ENCODE results near the gene NCAM2.

The NCAM2 gene

GRCh38 chr21:21291883-21292569, 293.8 kb downstream of the NCAM2 start:
- no peaks in the 10 kb centered on the region for H3K9me3 ChIP-seq (ENCODE audit: insufficient read depth, low read depth, low read length)
- no peaks in the 10 kb centered on the region for H3K9me2 ChIP-seq (replicated peaks; ENCODE audit: low read depth, low read length)
- no peak overlapping the region for H2AFZ ChIP-seq (ENCODE audit: low read length)
- no peak overlapping the region for H3K4me3 ChIP-seq (ENCODE audit: low read length, poor library complexity, severe bottlenecking)
- H3K4me1 ChIP-seq (ENCODE audit: insufficient read depth, low read length, poor library complexity, severe bottlenecking), result no peaks in the 10 kb centered on the region
- H3K27me3 ChIP-seq (ENCODE audit: insufficient read depth, low read length, poor library complexity, severe bottlenecking), result no peaks in the 10 kb centered on the region
- no peaks in the 10 kb centered on the region for H3K79me2 ChIP-seq (ENCODE audit: insufficient read depth, low read length)
- no peak overlapping the region for H3K9ac ChIP-seq (ENCODE audit: low read depth, low read length, poor library complexity, severe bottlenecking)
- H3K36me3 ChIP-seq (ENCODE audit: insufficient read depth, low read length), result no peaks in the 10 kb centered on the region
- no peaks in the 10 kb centered on the region for H4K20me1 ChIP-seq (ENCODE audit: insufficient read depth, low read length, poor library complexity, severe bottlenecking)
- TF ChIP-seq EZH2phosphoT487 (IDR thresholded peaks at IDR 0.05; ENCODE audit: borderline replicate concordance), result no peak
- TF ChIP-seq, protein P1, sequence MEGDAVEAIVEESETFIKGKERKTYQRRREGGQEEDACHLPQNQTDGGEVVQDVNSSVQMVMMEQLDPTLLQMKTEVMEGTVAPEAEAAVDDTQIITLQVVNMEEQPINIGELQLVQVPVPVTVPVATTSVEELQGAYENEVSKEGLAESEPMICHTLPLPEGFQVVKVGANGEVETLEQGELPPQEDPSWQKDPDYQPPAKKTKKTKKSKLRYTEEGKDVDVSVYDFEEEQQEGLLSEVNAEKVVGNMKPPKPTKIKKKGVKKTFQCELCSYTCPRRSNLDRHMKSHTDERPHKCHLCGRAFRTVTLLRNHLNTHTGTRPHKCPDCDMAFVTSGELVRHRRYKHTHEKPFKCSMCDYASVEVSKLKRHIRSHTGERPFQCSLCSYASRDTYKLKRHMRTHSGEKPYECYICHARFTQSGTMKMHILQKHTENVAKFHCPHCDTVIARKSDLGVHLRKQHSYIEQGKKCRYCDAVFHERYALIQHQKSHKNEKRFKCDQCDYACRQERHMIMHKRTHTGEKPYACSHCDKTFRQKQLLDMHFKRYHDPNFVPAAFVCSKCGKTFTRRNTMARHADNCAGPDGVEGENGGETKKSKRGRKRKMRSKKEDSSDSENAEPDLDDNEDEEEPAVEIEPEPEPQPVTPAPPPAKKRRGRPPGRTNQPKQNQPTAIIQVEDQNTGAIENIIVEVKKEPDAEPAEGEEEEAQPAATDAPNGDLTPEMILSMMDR (conservative IDR thresholded peaks at IDR 0.05; ENCODE audit: low read length), result no peak
- H3F3A ChIP-seq (ENCODE audit: low read depth), result no peaks in the 10 kb centered on the region
- no peak overlapping the region for H3K4me2 ChIP-seq (ENCODE audit: low read depth, low read length, poor library complexity, severe bottlenecking)

DNA sequence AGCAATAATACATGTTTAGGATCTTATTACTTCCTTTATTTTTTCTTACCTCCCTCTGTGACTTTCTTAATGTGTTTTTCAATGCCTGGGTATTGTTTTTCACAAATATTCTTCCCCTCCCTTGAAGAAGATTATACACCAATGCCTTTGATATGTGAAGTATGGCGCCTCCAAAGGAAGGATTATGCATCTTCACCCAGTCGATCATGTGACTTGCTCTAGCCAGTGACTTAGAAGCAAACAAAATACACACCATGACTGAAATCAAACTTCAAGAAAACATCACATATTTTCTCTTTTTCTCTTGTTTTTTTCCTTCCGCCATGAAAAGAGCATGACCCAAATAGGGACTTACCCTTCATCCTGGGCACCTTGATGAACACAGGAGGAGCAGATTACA, 297.1 kb downstream of the NCAM2 start:
- no peaks in the 10 kb centered on the region for H3K27me3 ChIP-seq (ENCODE audit: insufficient read depth, low read length, poor library complexity, severe bottlenecking)
- no peak for TF ChIP-seq EZH2phosphoT487 (IDR thresholded peaks at IDR 0.05; ENCODE audit: borderline replicate concordance)
- TF ChIP-seq, protein P1 (conservative IDR thresholded peaks at IDR 0.05; ENCODE audit: low read length), result no peak
- H3K4me3 ChIP-seq (ENCODE audit: low read length, poor library complexity, severe bottlenecking), result no peak overlapping the region
- no peak overlapping the region for H3K9ac ChIP-seq (ENCODE audit: low read depth, low read length, poor library complexity, severe bottlenecking)
- no peak overlapping the region for H3K4me2 ChIP-seq (ENCODE audit: low read depth, low read length, poor library complexity, severe bottlenecking)
- H3K36me3 ChIP-seq (ENCODE audit: insufficient read depth, low read length), result no peaks in the 10 kb centered on the region
- no peaks in the 10 kb centered on the region for H3K9me3 ChIP-seq (ENCODE audit: insufficient read depth, low read depth, low read length)
- H3K79me2 ChIP-seq (ENCODE audit: insufficient read depth, low read length), result no peaks in the 10 kb centered on the region
- H3K4me1 ChIP-seq (ENCODE audit: insufficient read depth, low read length, poor library complexity, severe bottlenecking), result no peaks in the 10 kb centered on the region
- H3F3A ChIP-seq (ENCODE audit: low read depth), result no peaks in the 10 kb centered on the region
- no peaks in the 10 kb centered on the region for H4K20me1 ChIP-seq (ENCODE audit: insufficient read depth, low read length, poor library complexity, severe bottlenecking)
- no peak overlapping the region for H2AFZ ChIP-seq (ENCODE audit: low read length)
- no peaks in the 10 kb centered on the region for H3K9me2 ChIP-seq (replicated peaks; ENCODE audit: low read depth, low read length)

DNA sequence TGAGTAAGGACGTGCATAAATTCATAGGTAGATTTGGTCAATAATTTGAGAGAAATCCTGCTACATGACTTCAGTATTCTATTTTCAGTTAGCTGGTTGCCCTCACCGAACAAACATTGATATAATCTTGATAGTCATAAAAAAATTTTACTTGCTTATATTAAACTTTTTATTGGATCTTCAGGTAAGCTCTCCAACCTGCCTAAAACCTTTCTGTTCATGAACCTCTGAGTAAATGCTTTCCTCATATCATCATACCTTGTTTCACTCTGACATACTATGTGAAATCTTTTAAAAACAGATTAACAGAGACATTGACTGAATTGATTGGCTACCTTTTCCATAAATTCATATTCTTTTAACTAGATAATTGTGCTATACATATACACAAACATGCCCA, 299.0 kb downstream of the NCAM2 start:
- Histone ChIP-seq H3K9ac (ENCODE audit: low read depth, low read length, poor library complexity, severe bottlenecking) (no peak overlapping the region), H3F3A (ENCODE audit: low read depth) (no peaks in the 10 kb centered on the region), H3K9me3 (ENCODE audit: insufficient read depth, low read depth, low read length) (no peaks in the 10 kb centered on the region), H3K79me2 (ENCODE audit: insufficient read depth, low read length) (no peaks in the 10 kb centered on the region), H3K36me3 (ENCODE audit: insufficient read depth, low read length) (no peaks in the 10 kb centered on the region), H4K20me1 (ENCODE audit: insufficient read depth, low read length, poor library complexity, severe bottlenecking) (no peaks in the 10 kb centered on the region), H2AFZ (ENCODE audit: low read length) (no peak overlapping the region), H3K4me3 (ENCODE audit: low read length, poor library complexity, severe bottlenecking) (no peak overlapping the region), H3K4me2 (ENCODE audit: low read depth, low read length, poor library complexity, severe bottlenecking) (no peak overlapping the region), H3K27me3 (ENCODE audit: insufficient read depth, low read length, poor library complexity, severe bottlenecking) (no peaks in the 10 kb centered on the region), H3K9me2 (replicated peaks; ENCODE audit: low read depth, low read length) (no peaks in the 10 kb centered on the region), H3K4me1 (ENCODE audit: insufficient read depth, low read length, poor library complexity, severe bottlenecking) (no peaks in the 10 kb centered on the region)
- TF ChIP-seq, protein P1 (conservative IDR thresholded peaks at IDR 0.05; ENCODE audit: low read length), result no peak
- TF ChIP-seq EZH2phosphoT487 (IDR thresholded peaks at IDR 0.05; ENCODE audit: borderline replicate concordance), result no peak

All from Loucy (cell line).